Suppressor macrophage treated with lipopolysaccharide for 1 hour (primary cell): Measurements from ENCODE around the gene MAGEC2.

Experiments used
- DNase-seq, 3 donors: peaks; one replicate each; pipeline ENCODE4 v3.0.0-alpha.2; 2020 to 2022

The MAGEC2 gene

GRCh38 chrX:142204522-142205433 lies at the start of gene MAGEC2:
Gene MAGEC2, minus strand, starts transcription at chrX:142205290. Its CDS starts 1,303 bp downstream, at chrX:142203987.
- DNase-seq, result no peak

- no peak for DNase-seq
Observed at GRCh38 chrX:142251680-142252079, 46.6 kb upstream of the MAGEC2 start.

- no peak for DNase-seq
Observed at GRCh38 chrX:142251202-142251601, 46.1 kb upstream of the MAGEC2 start.

- no peak for DNase-seq
Observed at GRCh38 chrX:142250502-142250901, 45.4 kb upstream of the MAGEC2 start.

GRCh38 chrX:142249721-142250120 lies 44.6 kb upstream of the MAGEC2 start:
- no peak for DNase-seq

- DNase-seq, result no peak
Observed at GRCh38 chrX:142244568-142244967, 39.5 kb upstream of the MAGEC2 start.

GRCh38 chrX:142238536-142238935 lies 33.4 kb upstream of the MAGEC2 start:
- DNase-seq, result no peak

GRCh38 chrX:142233400-142233799 lies 28.3 kb upstream of the MAGEC2 start:
- no peak for DNase-seq

- no peak for DNase-seq
Observed at GRCh38 chrX:142214081-142214480, 9.0 kb upstream of the MAGEC2 start.

- DNase-seq, result no peak
Observed at GRCh38 chrX:142201113-142201512, 4.0 kb downstream of the MAGEC2 start.

- no peak for DNase-seq
Observed at GRCh38 chrX:142186103-142186502, 19.0 kb downstream of the MAGEC2 start.

- DNase-seq, result no peak
Observed at GRCh38 chrX:142184756-142185602, 20.1 kb downstream of the MAGEC2 start.

GRCh38 chrX:142156567-142156966 lies 48.5 kb downstream of the MAGEC2 start:
- DNase-seq, result no peak
